BJ (cell line): Measurements from ENCODE around the gene FIZ1. TPM values are rescaled to one million over a fixed set of nuclear protein-coding genes. Genes with fewer than 3 reads are reported as not detected.
A peak's percentile ranks its signal among the peaks of the same experiment; 100 is the strongest.

Experiments
- CTCF ChIA-PET: fragments of 350-600 bp; formaldehyde crosslinking; extraction: SDS; loops from one replicate; lab custom pipeline; 2021; ENCODE audit warnings: antibody characterized with exemption, inconsistent platforms; lab: Yijun Ruan, JAX
- POLR2A ChIA-PET: fragments of 300-600 bp; sonication (Branson Sonifier 250); formaldehyde crosslinking; extraction: SDS; loops from one replicate; lab custom pipeline; 2021; ENCODE audit warnings: antibody characterized with exemption; lab: Charles Lee
- DNase-seq: peaks from one replicate; pipeline ENCODE4 v3.0.0-alpha.2; 2011; ENCODE audit warnings: low read depth
- H3K27me3 ChIP-seq: 2 replicates; pipeline ENCODE4 v1.6.0; 2011; ENCODE audit warnings: low read length; ENCODE audit not compliant: control insufficient read depth, insufficient read depth
- H3K36me3 ChIP-seq: 2 replicates; pipeline ENCODE4 v1.5.1; 2011; ENCODE audit warnings: low read length; ENCODE audit not compliant: control insufficient read depth, insufficient read depth
- H3K4me3 ChIP-seq: 2 replicates; pipeline ENCODE4 v1.5.1; 2011; ENCODE audit warnings: low read depth, mild to moderate bottlenecking, control low read depth, low read length
- polyA plus RNA-seq: library from polyadenylated mRNA; depleted of rRNA; stranded (reverse); fragments of >200 nt; gene quantifications from 2 replicates; pipeline ENCODE4 v1.2.3, GENCODE V29; 2011
- TF ChIP-seq, protein P1 (sequence below): IDR thresholded peaks from 2 replicates; pipeline ENCODE4 v1.5.1; 2011; ENCODE audit warnings: low read depth, mild to moderate bottlenecking, control low read depth, inconsistent platforms, low read length, moderate library complexity; ENCODE audit not compliant: insufficient read depth

FIZ1 gene
- polyA plus RNA-seq, 1 experiment: 4.0 TPM

DNA sequence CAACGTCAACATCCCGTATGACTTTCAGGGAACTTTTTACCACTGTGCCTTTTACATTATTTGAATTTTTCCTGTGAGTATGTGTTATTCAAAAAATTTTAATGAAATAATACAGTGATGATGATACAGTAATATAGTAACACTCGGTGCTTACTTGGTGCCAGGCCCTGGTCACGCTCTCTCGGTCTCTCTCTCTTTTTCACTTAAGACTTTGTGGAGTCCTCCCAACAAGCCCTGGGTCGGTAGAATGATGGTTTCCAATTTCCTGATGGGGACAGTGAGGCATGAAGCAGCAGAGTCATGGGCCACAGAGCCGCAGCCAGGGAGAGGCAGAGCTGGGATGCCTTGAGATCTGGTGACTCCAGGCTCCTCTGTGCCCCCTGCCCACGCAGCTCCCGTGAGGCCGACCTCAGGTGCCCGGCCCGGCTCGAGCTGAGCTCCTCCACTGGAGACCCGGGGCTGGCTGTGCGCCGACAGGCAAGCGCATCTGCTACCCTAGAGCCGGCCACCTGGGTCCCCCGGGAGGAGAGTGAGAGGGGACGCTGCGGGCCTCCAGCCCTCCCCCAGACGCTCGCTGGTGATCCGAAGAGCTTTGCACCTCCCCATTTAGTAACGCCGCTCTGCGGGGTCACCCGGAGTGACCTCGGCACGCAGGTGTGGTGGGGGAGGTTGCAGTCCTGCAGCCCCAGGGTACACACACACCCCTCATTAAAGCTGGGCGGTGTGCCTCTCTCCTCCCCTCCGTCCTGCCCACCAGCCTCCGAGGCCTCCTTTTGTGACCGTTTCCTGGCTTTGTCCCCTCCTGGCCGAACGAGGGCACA, 49.6 kb downstream of the FIZ1 start:
- POLR2A ChIA-PET: interaction anchor here (0.6 kb wide), 1 partner anchor 360 kb away, joined by 3 read pairs; no protein-coding TSS in a partner anchor
- TF ChIP-seq, protein P1, sequence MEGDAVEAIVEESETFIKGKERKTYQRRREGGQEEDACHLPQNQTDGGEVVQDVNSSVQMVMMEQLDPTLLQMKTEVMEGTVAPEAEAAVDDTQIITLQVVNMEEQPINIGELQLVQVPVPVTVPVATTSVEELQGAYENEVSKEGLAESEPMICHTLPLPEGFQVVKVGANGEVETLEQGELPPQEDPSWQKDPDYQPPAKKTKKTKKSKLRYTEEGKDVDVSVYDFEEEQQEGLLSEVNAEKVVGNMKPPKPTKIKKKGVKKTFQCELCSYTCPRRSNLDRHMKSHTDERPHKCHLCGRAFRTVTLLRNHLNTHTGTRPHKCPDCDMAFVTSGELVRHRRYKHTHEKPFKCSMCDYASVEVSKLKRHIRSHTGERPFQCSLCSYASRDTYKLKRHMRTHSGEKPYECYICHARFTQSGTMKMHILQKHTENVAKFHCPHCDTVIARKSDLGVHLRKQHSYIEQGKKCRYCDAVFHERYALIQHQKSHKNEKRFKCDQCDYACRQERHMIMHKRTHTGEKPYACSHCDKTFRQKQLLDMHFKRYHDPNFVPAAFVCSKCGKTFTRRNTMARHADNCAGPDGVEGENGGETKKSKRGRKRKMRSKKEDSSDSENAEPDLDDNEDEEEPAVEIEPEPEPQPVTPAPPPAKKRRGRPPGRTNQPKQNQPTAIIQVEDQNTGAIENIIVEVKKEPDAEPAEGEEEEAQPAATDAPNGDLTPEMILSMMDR: no peak
- CTCF ChIA-PET: interaction anchor here (1.3 kb wide), 1 partner anchor 409 kb away, joined by 3 read pairs; no protein-coding TSS in a partner anchor
- peak; percentile 92 for DNase-seq
- no peaks in the 10 kb centered on the region for H3K27me3 ChIP-seq
- H3K36me3 ChIP-seq: no peaks in the 10 kb centered on the region
- H3K4me3 ChIP-seq: peak overlapping the region; percentile 7

DNA sequence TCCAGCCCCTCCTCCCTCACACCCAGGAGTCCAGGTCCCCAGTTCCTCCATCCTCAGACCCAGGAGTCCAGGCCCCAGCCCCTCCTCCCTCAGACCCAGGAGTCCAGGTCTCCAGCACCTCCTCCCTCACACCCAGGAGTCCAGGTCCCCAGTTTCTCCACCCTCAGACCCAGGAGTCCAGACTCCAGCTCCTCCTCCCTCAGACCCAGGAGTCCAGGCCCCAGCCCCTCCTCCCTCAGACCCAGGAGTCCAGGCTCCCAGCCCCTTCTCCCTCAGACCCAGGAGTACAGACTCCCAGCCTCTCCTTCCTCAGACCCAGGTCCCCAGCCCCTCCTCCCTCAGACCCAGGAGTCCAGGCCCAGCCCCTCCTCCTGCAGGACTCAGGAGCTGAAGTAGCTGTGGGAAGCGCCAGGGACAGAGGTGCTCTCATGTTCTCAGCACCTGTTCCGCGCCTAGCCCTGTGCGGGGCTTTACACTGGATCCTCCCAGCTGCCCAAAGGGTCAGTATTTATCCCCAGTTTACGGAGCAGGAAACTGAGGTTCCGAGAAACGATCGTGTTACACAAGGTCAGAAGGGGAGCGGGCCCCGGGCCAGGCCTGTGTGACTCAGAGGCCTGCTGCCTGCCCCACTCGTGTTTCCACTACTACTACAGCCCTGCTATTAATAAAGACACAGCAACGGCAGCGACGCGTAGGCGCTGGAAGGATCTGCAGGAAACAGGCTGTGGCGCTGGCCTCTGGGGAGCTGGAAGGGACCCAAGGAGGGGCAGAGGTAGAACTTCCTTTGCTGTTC, 52.3 kb downstream of the FIZ1 start:
- Histone ChIP-seq H3K27me3 (no peaks in the 10 kb centered on the region), H3K36me3 (no peaks in the 10 kb centered on the region), H3K4me3 (no peak overlapping the region)
- TF ChIP-seq, protein P1: no peak
- POLR2A ChIA-PET: interaction anchor here (0.5 kb wide), 1 partner anchor 105 kb away, joined by 8 read pairs; no protein-coding TSS in a partner anchor
- peak; percentile 27 for DNase-seq
- CTCF ChIA-PET: interaction anchor here (0.6 to 1.6 kb wide), 4 partner anchors 18 to 107 kb away, joined by 3 to 5 read pairs (median 3); no protein-coding TSS in a partner anchor

DNA sequence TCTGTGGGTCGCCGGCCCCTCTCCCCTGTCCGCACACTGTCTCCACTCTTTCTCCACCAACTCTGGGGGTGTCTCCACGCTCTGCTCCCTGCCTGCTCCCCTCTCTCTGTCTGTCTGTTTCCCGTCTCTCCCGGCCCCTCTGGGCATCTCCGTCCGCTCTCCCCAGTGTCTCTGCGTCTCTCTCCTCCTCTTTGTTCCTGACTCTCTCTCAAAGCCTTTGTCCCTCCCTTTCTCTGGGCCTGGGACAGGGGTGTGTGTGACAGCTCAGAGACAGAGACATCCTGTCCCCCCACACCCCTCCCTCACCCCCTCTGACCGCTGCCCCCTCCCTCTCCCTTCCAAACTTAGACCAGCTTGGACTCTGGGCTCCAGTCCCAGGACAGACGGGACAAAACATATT, 53.3 kb downstream of the FIZ1 start:
- no peak for DNase-seq
- TF ChIP-seq, protein P1: no peak
- Histone ChIP-seq H3K36me3 (no peaks in the 10 kb centered on the region), H3K27me3 (no peaks in the 10 kb centered on the region), H3K4me3 (no peak overlapping the region)
- ChIA-PET POLR2A (interaction anchor here (0.6 kb wide), 1 partner anchor 31 kb away, joined by 7 read pairs; no protein-coding TSS in a partner anchor), CTCF (interaction anchor here (0.5 to 1.4 kb wide), 3 partner anchors 31 to 79 kb away, joined by 3 to 5 read pairs (median 3); no protein-coding TSS in a partner anchor)

DNA sequence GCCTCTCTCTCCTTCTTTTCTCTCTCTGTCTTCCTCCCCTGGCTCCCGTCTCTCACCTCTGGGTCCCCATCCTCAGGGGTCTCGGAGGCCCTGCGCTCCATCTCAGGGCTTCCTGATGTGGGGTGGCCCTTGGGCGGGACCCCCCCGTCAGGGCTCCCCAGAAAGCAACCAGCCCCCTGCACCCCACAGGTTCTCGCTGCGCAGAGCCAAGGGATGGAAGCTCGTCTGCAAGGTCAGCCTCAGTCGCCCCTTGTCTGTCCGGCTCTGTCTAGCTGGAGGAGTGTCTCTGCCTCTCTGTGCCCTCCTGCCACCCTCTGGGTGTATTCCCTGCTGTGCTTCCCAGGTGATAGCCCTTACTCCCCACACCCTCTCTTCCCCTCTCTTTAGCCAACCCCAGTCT, 53.9 kb downstream of the FIZ1 start, which contains the start of gene SBK3:
SBK3 (minus strand) TSS at position 101 of the 400 bp plus-strand sequence; CDS start at position 101, 0 bp downstream.
- no peak for DNase-seq
- ChIA-PET POLR2A (no interaction called here), CTCF (interaction anchor here (0.5 kb wide), 1 partner anchor 61 kb away, joined by 3 read pairs; no protein-coding TSS in a partner anchor)
- H3K27me3 ChIP-seq: no peaks in the 10 kb centered on the region
- no peaks in the 10 kb centered on the region for H3K36me3 ChIP-seq
- no peak within 1 kb of the TSS for H3K4me3 ChIP-seq
- TF ChIP-seq, protein P1: no peak
